CD4-positive, alpha-beta T cell treated with Interleukin-17A for 4 hours (primary cell): ENCODE measurements around the gene GPR146.

Source experiments
- DNase-seq: peaks from one replicate; pipeline ENCODE4 v3.0.0-alpha.2; 2020; ENCODE audit warnings: mixed read lengths

The GPR146 gene

GRCh38 chr7:1095621-1096155, 51.3 kb downstream of the GPR146 start:
- no peak for DNase-seq

GRCh38 chr7:1096156-1097119, 52.1 kb downstream of the GPR146 start:
- no peak for DNase-seq

- DNase-seq = no peak
Measured at GRCh38 chr7:1097120-1097504, 52.8 kb downstream of the GPR146 start.

GRCh38 chr7:1098243-1099153, 54.2 kb downstream of the GPR146 start:
- no peak for DNase-seq

GRCh38 chr7:1099154-1099542, 54.8 kb downstream of the GPR146 start:
- no peak for DNase-seq

GRCh38 chr7:1099637-1100036, 55.3 kb downstream of the GPR146 start:
- DNase-seq = no peak

GRCh38 chr7:1100386-1100785, 56.0 kb downstream of the GPR146 start:
- no peak for DNase-seq

- no peak for DNase-seq
Measured at GRCh38 chr7:1100834-1101562, 56.7 kb downstream of the GPR146 start.

GRCh38 chr7:1101563-1102431, 57.5 kb downstream of the GPR146 start:
- DNase-seq = no peak

- DNase-seq = no peak
Measured at GRCh38 chr7:1103009-1103788, 58.9 kb downstream of the GPR146 start.

GRCh38 chr7:1103789-1104515, 59.6 kb downstream of the GPR146 start:
- DNase-seq = no peak

GRCh38 chr7:1104516-1105179, 60.3 kb downstream of the GPR146 start:
- DNase-seq = no peak

- no peak for DNase-seq
Measured at GRCh38 chr7:1105189-1105588, 60.8 kb downstream of the GPR146 start.

- no peak for DNase-seq
Measured at GRCh38 chr7:1106063-1106792, 61.9 kb downstream of the GPR146 start.

- no peak for DNase-seq
Measured at GRCh38 chr7:1106793-1107421, 62.6 kb downstream of the GPR146 start.

GRCh38 chr7:1108264-1108920, 64.0 kb downstream of the GPR146 start:
- no peak for DNase-seq
